AG04450 (cell line): ENCODE data around the gene IGSF5. TPM values are rescaled to one million over a fixed set of nuclear protein-coding genes. Genes with fewer than 3 reads are reported as not detected.

Experiments used
- CTCF ChIA-PET: fragments of 300-600, 350-600 bp; formaldehyde crosslinking; extraction: SDS; loops from one replicate; lab custom pipeline; 2022; ENCODE audit warnings: antibody characterized with exemption, inconsistent platforms; lab: Charles Lee
- POLR2A ChIA-PET: fragments of 350-600 bp; formaldehyde crosslinking; extraction: SDS; loops from one replicate; lab custom pipeline; 2021; ENCODE audit warnings: antibody characterized with exemption, inconsistent platforms; lab: Yijun Ruan, JAX
- DNase-seq: peaks from one replicate; pipeline ENCODE4 v3.0.0-alpha.2; 2011; ENCODE audit warnings: low read depth, low spot score
- H3K27ac ChIP-seq: one replicate; pipeline ENCODE4 v1.5.1; 2012; ENCODE audit warnings: low read depth, low read length, control low read depth
- H3K27me3 ChIP-seq: one replicate; pipeline ENCODE4 v1.6.0; 2012; ENCODE audit warnings: low read length; ENCODE audit not compliant: control insufficient read depth, insufficient read depth
- H3K4me3 ChIP-seq: 2 replicates; pipeline ENCODE4 v1.5.1; 2011; ENCODE audit warnings: mild to moderate bottlenecking, low read depth, low read length, control low read depth
- H3K9me3 ChIP-seq: 2 replicates; pipeline ENCODE4 v1.5.1; 2012; ENCODE audit warnings: low read length; ENCODE audit not compliant: control insufficient read depth, insufficient read depth
- polyA plus RNA-seq: library from polyadenylated mRNA; depleted of rRNA; stranded (reverse); fragments of >200 nt; gene quantifications from 2 replicates; pipeline ENCODE4 v1.2.3, GENCODE V29; 2011; rRNA removed
- TF ChIP-seq, protein P1 (sequence below): IDR thresholded peaks from 2 replicates; pipeline ENCODE4 v1.5.1; 2011; ENCODE audit warnings: low read depth, low read length, control low read depth, inconsistent platforms

IGSF5 gene
- polyA plus RNA-seq, 1 experiment, result not detected

DNA sequence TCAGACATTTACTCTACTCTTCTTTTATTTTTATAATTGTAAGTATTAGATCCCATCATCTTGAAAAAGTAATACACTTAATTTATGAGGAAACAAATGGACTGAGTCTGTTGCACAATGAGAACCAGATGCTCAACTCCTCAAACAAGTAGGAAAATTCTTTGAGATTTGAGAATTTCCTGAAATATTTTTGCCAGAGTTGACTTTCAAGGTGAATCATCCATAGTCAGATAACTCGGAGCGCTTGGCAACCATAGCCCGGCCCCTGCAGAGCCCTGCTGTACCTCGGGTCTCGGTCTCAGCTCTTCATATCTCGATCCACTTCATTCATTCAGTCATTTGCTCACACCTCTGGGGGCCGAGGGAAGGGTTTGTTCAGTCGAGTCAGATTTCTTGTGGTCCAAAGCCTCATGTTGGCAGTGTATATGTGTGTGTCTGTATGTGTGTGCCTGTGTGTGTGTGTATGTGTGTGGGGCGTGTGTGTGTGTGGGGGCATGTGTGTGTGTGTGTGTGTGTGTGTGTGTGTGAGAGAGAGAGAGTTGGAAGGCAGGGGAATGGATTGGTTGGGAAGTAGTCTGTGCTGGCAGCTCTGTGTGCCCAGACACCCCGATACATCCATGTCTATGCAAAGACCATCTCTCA lies 104.2 kb downstream of the IGSF5 start:
- ChIA-PET CTCF (no interaction called here), POLR2A (no interaction called here)
- no peak for DNase-seq
- H3K27ac ChIP-seq, result no peak overlapping the region
- TF ChIP-seq, protein P1, sequence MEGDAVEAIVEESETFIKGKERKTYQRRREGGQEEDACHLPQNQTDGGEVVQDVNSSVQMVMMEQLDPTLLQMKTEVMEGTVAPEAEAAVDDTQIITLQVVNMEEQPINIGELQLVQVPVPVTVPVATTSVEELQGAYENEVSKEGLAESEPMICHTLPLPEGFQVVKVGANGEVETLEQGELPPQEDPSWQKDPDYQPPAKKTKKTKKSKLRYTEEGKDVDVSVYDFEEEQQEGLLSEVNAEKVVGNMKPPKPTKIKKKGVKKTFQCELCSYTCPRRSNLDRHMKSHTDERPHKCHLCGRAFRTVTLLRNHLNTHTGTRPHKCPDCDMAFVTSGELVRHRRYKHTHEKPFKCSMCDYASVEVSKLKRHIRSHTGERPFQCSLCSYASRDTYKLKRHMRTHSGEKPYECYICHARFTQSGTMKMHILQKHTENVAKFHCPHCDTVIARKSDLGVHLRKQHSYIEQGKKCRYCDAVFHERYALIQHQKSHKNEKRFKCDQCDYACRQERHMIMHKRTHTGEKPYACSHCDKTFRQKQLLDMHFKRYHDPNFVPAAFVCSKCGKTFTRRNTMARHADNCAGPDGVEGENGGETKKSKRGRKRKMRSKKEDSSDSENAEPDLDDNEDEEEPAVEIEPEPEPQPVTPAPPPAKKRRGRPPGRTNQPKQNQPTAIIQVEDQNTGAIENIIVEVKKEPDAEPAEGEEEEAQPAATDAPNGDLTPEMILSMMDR, result no peak
- H3K27me3 ChIP-seq, result no peaks in the 10 kb centered on the region
- H3K4me3 ChIP-seq, result no peak overlapping the region
- H3K9me3 ChIP-seq, result peaks cover 41% of the 10 kb centered on the region

DNA sequence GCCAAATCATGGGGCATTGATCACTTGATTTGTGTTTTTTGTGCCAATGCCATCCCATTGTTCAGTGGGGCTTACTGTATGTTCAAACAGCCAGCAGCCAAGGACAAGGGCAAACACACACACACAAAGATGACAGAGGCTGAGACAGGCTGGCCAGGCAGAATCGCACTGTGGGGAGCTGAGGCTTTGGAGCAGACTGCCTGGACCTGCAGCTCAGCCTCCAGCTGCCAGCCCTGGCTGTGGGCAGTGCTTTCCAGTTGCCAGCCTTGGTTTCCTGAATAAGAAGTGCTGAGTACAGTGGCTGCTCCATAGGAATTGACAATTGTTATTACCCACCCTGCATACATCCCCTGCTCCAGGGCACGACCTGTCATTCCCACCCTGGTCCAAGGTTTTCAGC lies 105.3 kb downstream of the IGSF5 start:
- ChIA-PET POLR2A (no interaction called here), CTCF (no interaction called here)
- no peaks in the 10 kb centered on the region for H3K27me3 ChIP-seq
- no peak overlapping the region for H3K27ac ChIP-seq
- H3K9me3 ChIP-seq, result peaks cover 41% of the 10 kb centered on the region
- TF ChIP-seq, protein P1, result no peak
- no peak for DNase-seq
- no peak overlapping the region for H3K4me3 ChIP-seq

DNA sequence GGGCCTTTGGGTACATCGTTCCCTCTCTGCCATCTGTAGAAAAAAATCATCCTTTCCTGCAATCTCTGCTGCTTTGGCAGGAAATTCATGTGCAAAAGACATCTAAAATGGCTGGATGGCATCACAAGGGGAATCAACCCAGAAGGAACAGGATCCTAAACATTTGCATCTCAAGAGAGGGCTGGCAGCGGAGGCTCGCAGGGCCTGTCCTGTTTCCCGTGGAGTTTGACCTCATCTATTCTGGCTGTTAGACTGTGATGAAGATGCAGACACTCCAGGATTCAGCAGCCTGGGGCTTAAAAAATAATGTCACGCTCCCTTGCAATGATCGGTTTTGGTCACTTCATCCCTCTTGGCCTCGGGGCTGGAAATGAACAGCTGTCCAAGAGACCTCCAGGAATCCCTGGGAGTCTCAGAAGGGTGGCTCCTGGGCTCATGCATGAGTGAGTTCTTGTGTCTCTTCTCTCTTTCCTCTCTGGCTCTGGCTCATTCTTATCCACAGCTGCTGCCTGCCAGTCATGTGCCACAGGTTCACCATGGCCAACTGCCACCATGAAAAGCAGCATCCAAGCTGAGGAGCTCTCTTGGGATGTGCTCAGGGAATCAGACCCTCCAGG lies 106.1 kb downstream of the IGSF5 start:
- ChIA-PET CTCF (no interaction called here), POLR2A (no interaction called here)
- TF ChIP-seq, protein P1, result no peak
- Histone ChIP-seq H3K9me3 (peaks cover 45% of the 10 kb centered on the region), H3K27ac (no peak overlapping the region), H3K27me3 (no peaks in the 10 kb centered on the region), H3K4me3 (no peak overlapping the region)
- no peak for DNase-seq

Other genes starting within 250 kb of the IGSF5 start
- gene B3GALT5, start 132.2 kb upstream of the IGSF5 start, polyA plus RNA-seq, result 0.05 TPM in 2 replicates
- gene PCP4, start 122.3 kb downstream of the IGSF5 start, polyA plus RNA-seq, result not detected in 2 replicates